Mucosa of rectum (tissue), 2 donors: ENCODE results near the gene CCNB1.
"Not testable (repeated sequence)": the region's sequence is repeated elsewhere in the genome, so short reads cannot be mapped to it uniquely, and the experiment has no call there.

Experiments used
- H3K27ac ChIP-seq, 2 donors: one replicate each; pipeline ENCODE4 v1.7.0; 2013; ENCODE audit warnings: inconsistent platforms in 2 of 2, low read depth in 2 of 2, low read length in 2 of 2
- H3K27me3 ChIP-seq, 2 donors: one replicate each; pipeline ENCODE4 v1.7.0; 2013; ENCODE audit warnings: low read length in 2 of 2; ENCODE audit not compliant: control insufficient read depth in 2 of 2, insufficient read depth in 2 of 2
- H3K36me3 ChIP-seq, 2 donors: one replicate each; pipeline ENCODE4 v1.7.0; 2013; ENCODE audit warnings: low read length in 2 of 2; ENCODE audit not compliant: control insufficient read depth in 2 of 2, insufficient read depth in 2 of 2
- H3K4me1 ChIP-seq, 2 donors: one replicate each; pipeline ENCODE4 v1.7.0; 2013; ENCODE audit warnings: low read length in 2 of 2, mild to moderate bottlenecking in 1 of 2; ENCODE audit not compliant: control insufficient read depth in 2 of 2, insufficient read depth in 2 of 2
- H3K4me3 ChIP-seq, 2 donors: one replicate each; pipeline ENCODE4 v1.7.0; 2013; ENCODE audit warnings: low read length in 2 of 2
- H3K9ac ChIP-seq, 2 donors: one replicate each; pipeline ENCODE4 v1.7.0; 2013; ENCODE audit warnings: low read length in 2 of 2, low read depth in 1 of 2, mild to moderate bottlenecking in 1 of 2
- H3K9me3 ChIP-seq, 2 donors: one replicate each; pipeline ENCODE4 v1.7.0; 2013; ENCODE audit warnings: low read length in 2 of 2; ENCODE audit not compliant: control insufficient read depth in 2 of 2
- donor health status: healthy.
- donor health status: Normal muscosa, but diverticular disease.

Gene CCNB1

DNA sequence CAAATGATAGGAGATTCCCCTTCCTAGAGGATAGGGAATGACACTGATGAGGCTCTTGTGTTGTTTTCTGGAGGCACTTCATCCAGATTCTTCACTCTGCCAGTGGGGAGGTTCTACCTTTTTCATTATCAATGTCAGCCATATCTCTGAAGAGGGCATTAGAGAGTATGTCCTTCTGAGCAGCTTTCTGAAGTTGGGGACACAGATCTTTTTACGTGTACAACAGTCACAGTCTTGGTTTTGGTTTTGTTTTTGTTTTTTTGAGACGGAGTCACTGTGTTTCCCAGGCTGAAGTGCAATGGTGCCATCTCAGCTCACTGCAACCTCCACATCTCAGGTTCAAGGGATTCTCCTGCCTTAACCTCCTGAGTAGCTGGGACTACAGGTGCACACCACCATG, 45.1 kb downstream of the CCNB1 start:
- Histone ChIP-seq H3K9ac (no peak overlapping the region), H3K9me3 (no peaks in the 10 kb centered on the region), H3K4me1 (no peaks in the 10 kb centered on the region), H3K36me3 (no peaks in the 10 kb centered on the region), H3K4me3 (no peak overlapping the region), H3K27me3 (no peaks in the 10 kb centered on the region), H3K27ac (no peak overlapping the region)

DNA sequence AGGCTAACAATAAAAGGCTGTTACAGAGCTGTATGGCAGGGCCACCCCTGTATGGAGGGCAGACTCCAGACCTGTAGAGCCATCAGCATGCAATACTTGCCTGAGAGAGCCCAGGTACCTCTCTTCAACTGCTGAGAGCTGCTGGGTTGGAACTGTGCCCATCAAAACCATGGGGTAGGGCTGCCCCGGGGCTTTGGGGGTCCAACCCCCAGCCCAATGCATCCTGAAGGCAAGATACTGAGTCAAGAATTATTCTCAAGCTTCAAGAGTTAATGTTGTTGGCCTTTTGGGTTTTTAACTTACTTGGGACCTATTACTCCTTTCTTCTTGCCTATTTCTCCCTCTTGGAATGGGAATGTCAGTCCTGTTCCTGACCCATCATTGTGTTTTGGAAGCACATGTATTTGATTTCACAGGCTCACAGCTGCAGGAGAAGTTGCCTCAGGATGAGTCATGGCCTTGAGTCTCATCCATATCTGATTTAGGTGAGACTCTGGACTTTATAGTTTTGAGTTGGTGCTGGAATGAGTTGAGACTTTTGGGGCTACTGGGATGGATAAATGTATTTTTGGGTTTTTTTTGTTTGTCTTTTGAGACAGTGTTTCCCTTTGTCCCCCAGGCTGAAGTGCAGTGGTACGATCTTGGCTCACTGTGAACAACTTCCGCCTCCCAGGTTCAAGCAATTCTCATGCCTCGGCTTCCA, 46.7 kb downstream of the CCNB1 start:
- Histone ChIP-seq H3K9me3 (no peaks in the 10 kb centered on the region), H3K27ac (no peak overlapping the region), H3K9ac (no peak overlapping the region), H3K36me3 (no peaks in the 10 kb centered on the region), H3K4me3 (no peak overlapping the region), H3K4me1 (peaks cover 0 to 4% of the 10 kb centered on the region in 2 donors), H3K27me3 (no peaks in the 10 kb centered on the region)

DNA sequence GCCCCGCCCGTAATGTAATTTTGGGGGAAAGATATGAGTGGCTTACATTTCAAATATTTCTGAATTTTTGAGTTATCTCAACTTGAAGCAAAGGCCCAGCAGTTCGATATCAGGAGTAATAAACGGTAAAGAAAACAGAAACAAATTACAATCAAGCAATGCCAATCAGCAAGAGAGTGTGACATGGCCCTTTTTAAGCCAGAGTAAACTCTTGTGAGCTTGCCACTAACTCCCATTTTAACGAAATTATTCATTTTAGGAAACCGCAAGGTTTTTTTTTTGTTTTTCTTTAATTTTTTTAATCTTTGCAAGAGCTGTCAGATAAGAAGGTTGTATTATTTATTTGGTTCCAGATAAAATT, 50.2 kb downstream of the CCNB1 start:
- Histone ChIP-seq H3K9ac (peak overlapping the region in 1 of 2 donors; percentile 99), H3K9me3 (no peaks in the 10 kb centered on the region), H3K27me3 (no peaks in the 10 kb centered on the region), H3K27ac (peak overlapping the region in 1 of 2 donors; percentile 22), H3K4me1 (peaks cover 4 to 5% of the 10 kb centered on the region in 2 donors), H3K36me3 (no peaks in the 10 kb centered on the region), H3K4me3 (peak overlapping the region; percentile 96 to 99)

DNA sequence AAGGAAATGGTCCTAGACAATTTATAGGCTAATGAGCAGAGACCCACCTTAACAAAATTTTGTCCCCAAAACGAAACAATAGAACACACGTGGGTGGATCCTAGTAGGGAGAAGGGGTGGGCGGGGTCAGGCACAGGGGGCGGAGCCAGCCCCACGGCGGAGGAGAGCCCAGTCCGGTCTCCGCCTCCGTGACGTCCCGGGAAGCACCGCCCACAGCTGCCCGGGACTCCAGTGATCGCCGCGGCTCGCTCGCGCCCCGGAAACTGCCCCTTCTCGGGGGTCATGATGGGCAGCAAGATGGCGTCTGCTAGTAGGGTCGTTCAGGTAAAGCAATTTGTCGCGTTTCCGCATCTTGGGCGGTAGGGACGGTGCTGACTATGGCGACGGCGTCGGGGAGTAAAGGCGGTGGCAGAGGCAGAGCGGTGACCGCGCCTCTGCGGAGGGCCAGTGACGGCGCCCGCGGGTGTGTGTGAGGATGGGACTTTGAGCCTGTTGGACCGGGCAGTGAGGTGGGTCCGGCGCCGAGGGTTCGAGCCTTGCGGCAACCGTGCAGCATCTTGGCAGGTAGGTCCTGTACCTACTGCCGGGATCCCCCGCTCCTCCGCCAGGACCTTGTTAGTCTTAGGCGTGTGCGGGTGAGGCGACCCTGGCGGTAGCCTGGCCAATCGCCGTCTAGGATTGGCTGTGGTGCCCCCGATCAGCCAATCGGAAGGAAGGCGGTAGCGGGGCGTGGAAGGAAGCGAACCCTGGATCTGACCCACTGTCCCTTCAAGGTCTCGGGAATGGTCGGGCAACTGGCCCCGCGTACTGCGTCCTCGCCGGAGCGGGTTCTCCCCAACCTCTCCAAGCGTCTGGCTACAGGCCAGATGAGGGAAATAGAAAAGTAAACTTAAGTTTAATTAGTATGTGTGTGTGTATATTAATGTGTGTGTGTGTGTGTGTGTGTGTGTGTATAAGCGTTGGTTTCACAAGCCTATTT, 50.9 kb downstream of the CCNB1 start:
- H3K27me3 ChIP-seq = no peaks in the 10 kb centered on the region
- peak overlapping the region; percentile 98 to 99 for H3K27ac ChIP-seq
- peak overlapping the region; percentile 96 to 99 for H3K9ac ChIP-seq
- H3K4me3 ChIP-seq = peak overlapping the region; percentile 96 to 99
- H3K36me3 ChIP-seq = no peaks in the 10 kb centered on the region
- H3K4me1 ChIP-seq = peaks cover 4 to 5% of the 10 kb centered on the region in 2 donors
- H3K9me3 ChIP-seq = no peaks in the 10 kb centered on the region

DNA sequence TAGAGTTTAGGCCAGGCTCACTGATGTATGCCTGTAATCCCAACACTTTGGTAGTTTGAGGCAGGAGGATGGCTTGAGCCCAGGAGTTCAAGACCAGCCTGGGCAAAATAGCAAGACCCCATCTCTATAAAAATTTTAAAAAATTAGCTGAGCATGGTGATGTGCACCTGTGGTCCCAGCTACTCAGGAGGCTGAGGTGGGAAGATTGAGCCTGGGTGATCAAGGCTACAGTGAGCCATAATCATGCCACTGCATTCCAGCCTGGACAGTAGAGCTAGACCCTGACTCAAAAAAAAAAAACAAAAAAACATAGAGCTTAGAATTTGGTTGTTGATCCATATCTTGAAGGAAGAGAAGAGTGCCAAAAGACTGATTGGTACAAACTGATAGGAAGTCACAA, 53.0 kb downstream of the CCNB1 start:
- Histone ChIP-seq H3K4me3 (no peak overlapping the region), H3K9me3 (no peaks in the 10 kb centered on the region), H3K36me3 (no peaks in the 10 kb centered on the region), H3K27me3 (no peaks in the 10 kb centered on the region), H3K9ac (no peak overlapping the region), H3K27ac (no peak overlapping the region), H3K4me1 (peaks cover 4 to 5% of the 10 kb centered on the region in 2 donors)

DNA sequence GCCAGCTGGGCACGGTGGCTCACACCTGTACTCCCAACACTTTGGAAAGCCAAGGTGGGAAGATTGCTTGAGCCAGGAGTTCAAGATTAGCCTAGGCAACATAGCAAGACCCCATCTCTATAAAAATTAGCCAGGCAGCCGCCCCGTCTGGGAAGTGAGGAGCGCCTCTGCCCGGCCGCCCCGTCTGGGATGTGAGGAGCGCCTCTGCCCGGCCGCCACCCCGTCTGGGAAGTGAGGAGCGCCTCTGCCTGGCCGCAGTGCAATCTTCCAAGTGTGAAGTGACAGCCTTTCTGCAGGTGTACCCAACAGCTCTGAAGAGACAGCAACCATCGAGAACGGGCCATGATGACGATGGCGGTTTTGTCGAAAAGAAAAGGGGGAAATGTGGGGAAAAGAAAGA, 53.4 kb downstream of the CCNB1 start:
- H3K4me3 ChIP-seq, H3K27me3 ChIP-seq, H3K27ac ChIP-seq, H3K9me3 ChIP-seq, H3K36me3 ChIP-seq, H3K4me1 ChIP-seq, H3K9ac ChIP-seq: not testable (repeated sequence)

DNA sequence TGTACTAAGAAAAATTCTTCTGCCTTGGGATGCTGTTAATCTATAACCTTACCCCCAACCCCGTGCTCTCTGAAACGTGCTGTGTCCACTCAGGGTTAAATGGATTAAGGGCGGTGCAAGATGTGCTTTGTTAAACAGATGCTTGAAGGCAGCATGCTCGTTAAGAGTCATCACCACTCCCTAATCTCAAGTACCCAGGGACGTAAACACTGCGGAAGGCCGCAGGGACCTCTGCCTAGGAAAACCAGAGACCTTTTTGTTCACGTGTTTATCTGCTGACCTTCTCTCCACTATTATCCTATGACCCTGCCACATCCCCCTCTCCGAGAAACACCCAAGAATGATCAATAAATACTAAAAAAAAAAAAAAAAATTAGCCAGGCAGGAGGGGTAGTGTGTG, 53.9 kb downstream of the CCNB1 start:
- H3K9ac ChIP-seq, H3K4me3 ChIP-seq, H3K36me3 ChIP-seq, H3K4me1 ChIP-seq, H3K9me3 ChIP-seq, H3K27ac ChIP-seq, H3K27me3 ChIP-seq: not testable (repeated sequence)

DNA sequence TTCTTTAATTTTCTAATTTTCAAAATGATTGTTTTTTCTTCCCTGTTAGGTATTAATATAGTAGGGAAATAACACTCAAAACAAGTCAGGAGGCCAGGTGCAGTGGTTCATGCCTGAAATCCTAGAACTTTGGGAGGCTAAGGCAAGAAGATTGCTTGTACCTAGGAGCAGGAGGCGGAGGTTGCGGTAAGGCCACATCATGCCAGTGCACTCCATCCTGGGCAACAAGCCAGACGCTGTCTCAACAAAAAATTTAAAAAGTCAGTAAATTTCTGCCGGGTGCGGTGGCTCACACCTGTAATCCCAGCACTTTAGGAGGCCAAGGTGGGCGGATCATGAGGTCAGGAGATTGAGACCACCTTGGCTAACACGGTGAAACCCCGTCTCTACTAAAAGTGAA, 57.6 kb downstream of the CCNB1 start:
- no peak overlapping the region for H3K27ac ChIP-seq
- H3K36me3 ChIP-seq = peaks cover 7 to 14% of the 10 kb centered on the region in 2 donors
- no peaks in the 10 kb centered on the region for H3K27me3 ChIP-seq
- no peaks in the 10 kb centered on the region for H3K9me3 ChIP-seq
- H3K4me1 ChIP-seq = no peaks in the 10 kb centered on the region
- H3K9ac ChIP-seq = no peak overlapping the region
- no peak overlapping the region for H3K4me3 ChIP-seq

DNA sequence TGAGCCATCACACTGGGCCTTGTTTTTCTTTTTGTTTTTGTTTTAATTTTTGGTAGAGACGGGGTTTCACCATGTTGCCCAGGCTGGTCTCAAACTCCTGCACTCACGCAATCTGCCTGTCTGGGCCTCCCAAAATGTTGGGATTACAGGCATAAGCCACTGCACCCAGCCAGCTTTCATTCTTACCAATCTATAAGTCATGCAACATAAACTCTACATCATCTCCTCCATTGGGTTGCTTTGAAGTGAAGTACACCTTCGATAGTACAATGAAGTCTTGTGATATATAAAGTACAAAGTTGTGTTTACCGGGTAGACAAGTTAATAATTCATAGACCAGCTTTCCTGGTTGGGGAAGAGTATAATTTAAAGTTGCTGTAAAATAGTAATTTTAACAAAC, 58.9 kb downstream of the CCNB1 start:
- Histone ChIP-seq H3K27ac (no peak overlapping the region), H3K9ac (no peak overlapping the region), H3K9me3 (no peaks in the 10 kb centered on the region), H3K4me1 (no peaks in the 10 kb centered on the region), H3K36me3 (peaks cover 16 to 17% of the 10 kb centered on the region in 2 donors), H3K27me3 (no peaks in the 10 kb centered on the region), H3K4me3 (no peak overlapping the region)
